Ovary (tissue), 9 donors: ENCODE data around the gene ARHGEF4. TPM values are rescaled to one million over a fixed set of nuclear protein-coding genes. Genes with fewer than 3 reads are reported as not detected.

Experiments used
- DNase-seq, 5 donors: peaks; one replicate each; pipeline ENCODE4 v3.0.0-alpha.2; 2019 to 2020
- H3K27ac ChIP-seq, 2 donors: fragments of 200-600 bp; one replicate each; pipeline versions ENCODE4 v1.5.1 to v1.8.0; 2019 to 2022
- H3K27me3 ChIP-seq: fragments of 200-600 bp; one replicate; pipeline ENCODE4 v1.8.0; 2022
- H3K36me3 ChIP-seq: fragments of 200-600 bp; sonication (generic); one replicate; pipeline ENCODE4 v1.5.1; 2019
- H3K4me1 ChIP-seq: one replicate; pipeline ENCODE4 v1.8.1; 2013; ENCODE audit warnings: mild to moderate bottlenecking, moderate library complexity; ENCODE audit not compliant: insufficient read depth
- H3K4me3 ChIP-seq: fragments of 200-600 bp; sonication (generic); one replicate; pipeline ENCODE4 v1.5.1; 2017
- H3K9me3 ChIP-seq, 2 donors: fragments of 200-600 bp in 1 of 2; sonication (generic) in 1 of 2; one replicate each; pipeline versions ENCODE4 v1.5.1 to v1.8.1; 2013 to 2019; ENCODE audit warnings: mild to moderate bottlenecking in 1 of 2, moderate library complexity in 1 of 2
- EP300 ChIP-seq: sonication (generic); formaldehyde crosslinking; IDR thresholded peaks from one replicate; pipeline ENCODE4 v1.6.1; 2017; ENCODE audit warnings: antibody characterized with exemption
- POLR2A ChIP-seq: fragments of 450-650 bp; IDR thresholded peaks from one replicate; pipeline ENCODE4 v1.6.1; 2017; ENCODE audit warnings: antibody characterized with exemption, mild to moderate bottlenecking, moderate library complexity
- WGBS, 3 donors: extraction: QIAGEN DNeasy Blood & Tissue Kit in 1 of 3; methylation state at CpG; one replicate each; pipeline versions ENCODE4 v1.1.5 to v1.1.7; 2013 to 2017; 5-methylcytosine and 5-hydroxymethylcytosine counted together
- intact Hi-C, 4 donors: fragments of 100-400 bp; cut with DNase I; formaldehyde crosslinking; loops; one replicate each; pipeline versions ENCODE4 v1.11.0 to v1.15.1; 2022 to 2023
- polyA plus RNA-seq, 2 donors: library from polyadenylated mRNA; stranded (reverse); fragments of 200-250 nt in 1 of 2; fragments of 350-450 nt in 1 of 2; fragmentation: Illumina TruSeq in 1 of 2; extraction: RNeasy Lipid Tissue Mini Kit (QIAGEN cat#74804) in 1 of 2; gene quantifications; one replicate each; pipeline ENCODE4 v1.2.3, GENCODE V29; 2013 to 2014
- total RNA-seq, 7 donors: library from RNA; depleted of rRNA in 2 of 7; stranded (reverse); fragments of >200 nt in 2 of 7; fragmentation: NEBNext Ultra II Directional in 3 of 7; extraction: Animal tissue kit (Norgen Biotek cat#: 25700) in 3 of 7; gene quantifications; one replicate each; pipeline versions ENCODE4 v1.1.0 to v1.2.4, GENCODE V29; 2016 to 2023
- TF ChIP-seq, protein P1 (sequence below), 3 donors: fragments of 450-650 bp in 2 of 3; fragments of 200-600 bp in 1 of 3; IDR thresholded peaks; one replicate each; pipeline versions ENCODE4 v1.5.1 to v1.8.0; 2016 to 2022; ENCODE audit warnings: antibody characterized with exemption in 3 of 3, mild to moderate bottlenecking in 1 of 3
- donor health status: DM: no; HTN: no; CAD: no; lungs with moderate emphysema.
- donor health status: DM: no; HTN: no; CAD: no.
- donor health status: Bipolar disorder and iron deficiency.
- donor health status: DM: yes; HTN: yes; CAD: no.
- donor health status: DM: no; HTN: no; CAD: no.
- donor health status: DM: yes; HTN: yes; CAD: no.

Gene ARHGEF4
- total and polyA plus RNA-seq, 9 donors, result 8.6 to 27.4 (median 18.0) TPM

DNA sequence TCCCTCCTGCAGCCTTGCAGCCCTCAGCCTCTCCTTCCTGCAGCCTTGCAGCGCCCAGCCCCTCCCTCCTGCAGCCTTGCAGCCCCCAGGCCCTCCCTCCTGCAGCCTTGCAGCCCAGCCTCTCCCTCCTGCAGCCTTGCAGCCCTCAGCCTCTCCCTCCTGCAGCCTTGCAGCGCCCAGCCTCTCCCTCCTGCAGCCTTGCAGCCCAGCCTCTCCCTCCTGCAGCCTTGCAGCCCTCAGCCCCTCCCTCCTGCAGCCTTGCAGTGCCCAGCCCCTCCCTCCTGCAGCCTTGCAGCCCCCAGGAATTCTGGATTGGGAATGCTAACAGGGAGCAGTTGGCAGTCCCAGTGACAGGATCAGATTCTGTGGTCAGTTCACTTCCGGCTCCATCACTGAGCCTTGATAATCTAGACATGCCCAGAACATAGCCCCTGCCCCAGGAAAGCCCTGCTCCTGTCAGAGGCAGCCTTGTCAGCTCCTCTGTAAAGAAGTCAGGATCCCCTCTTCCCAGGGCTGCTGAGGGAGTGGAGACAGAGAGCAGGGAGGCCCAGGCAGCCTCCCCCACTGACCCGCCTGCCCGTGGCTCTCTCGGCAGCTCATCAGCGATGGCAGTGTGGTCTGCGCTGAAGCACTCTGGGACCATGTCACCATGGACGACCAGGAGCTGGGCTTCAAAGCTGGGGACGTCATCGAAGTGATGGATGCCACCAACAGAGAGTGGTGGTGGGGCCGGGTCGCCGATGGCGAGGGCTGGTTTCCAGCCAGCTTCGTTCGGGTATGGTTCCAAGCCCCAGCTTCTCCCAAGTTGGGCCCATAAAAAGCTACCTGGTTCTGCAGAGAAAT, 201.8 kb downstream of the ARHGEF4 start:
- H3K4me3 ChIP-seq, result no peak overlapping the region
- H3K9me3 ChIP-seq, result no peaks in the 10 kb centered on the region
- WGBS, 3 donors, result 89 to 94% (median 91%) methylated on average over 17 of the region's 17 CpGs
- H3K27ac ChIP-seq, result no peak overlapping the region
- no peak for DNase-seq
- intact Hi-C loops, result no loop called here
- no peaks in the 10 kb centered on the region for H3K4me1 ChIP-seq
- no peaks in the 10 kb centered on the region for H3K36me3 ChIP-seq
- TF ChIP-seq EP300, result no peak
- TF ChIP-seq, protein P1, sequence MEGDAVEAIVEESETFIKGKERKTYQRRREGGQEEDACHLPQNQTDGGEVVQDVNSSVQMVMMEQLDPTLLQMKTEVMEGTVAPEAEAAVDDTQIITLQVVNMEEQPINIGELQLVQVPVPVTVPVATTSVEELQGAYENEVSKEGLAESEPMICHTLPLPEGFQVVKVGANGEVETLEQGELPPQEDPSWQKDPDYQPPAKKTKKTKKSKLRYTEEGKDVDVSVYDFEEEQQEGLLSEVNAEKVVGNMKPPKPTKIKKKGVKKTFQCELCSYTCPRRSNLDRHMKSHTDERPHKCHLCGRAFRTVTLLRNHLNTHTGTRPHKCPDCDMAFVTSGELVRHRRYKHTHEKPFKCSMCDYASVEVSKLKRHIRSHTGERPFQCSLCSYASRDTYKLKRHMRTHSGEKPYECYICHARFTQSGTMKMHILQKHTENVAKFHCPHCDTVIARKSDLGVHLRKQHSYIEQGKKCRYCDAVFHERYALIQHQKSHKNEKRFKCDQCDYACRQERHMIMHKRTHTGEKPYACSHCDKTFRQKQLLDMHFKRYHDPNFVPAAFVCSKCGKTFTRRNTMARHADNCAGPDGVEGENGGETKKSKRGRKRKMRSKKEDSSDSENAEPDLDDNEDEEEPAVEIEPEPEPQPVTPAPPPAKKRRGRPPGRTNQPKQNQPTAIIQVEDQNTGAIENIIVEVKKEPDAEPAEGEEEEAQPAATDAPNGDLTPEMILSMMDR (IDR thresholded peaks at IDR 0.05), result no peak
- TF ChIP-seq POLR2A, result no peak
- H3K27me3 ChIP-seq, result no peaks in the 10 kb centered on the region

- no peak for DNase-seq
- intact Hi-C loops, result no loop called here
- H3K27me3 ChIP-seq, result no peaks in the 10 kb centered on the region
- TF ChIP-seq, protein P1 (IDR thresholded peaks at IDR 0.05), result no peak
- TF ChIP-seq POLR2A (no peak), EP300 (no peak)
- H3K4me3 ChIP-seq, result no peak overlapping the region
- no peaks in the 10 kb centered on the region for H3K36me3 ChIP-seq
- whole genome bisulfite sequencing, 3 donors, result 91 to 96% (median 93%) methylated on average over 9 of the region's 9 CpGs
- H3K9me3 ChIP-seq, result no peaks in the 10 kb centered on the region
- H3K27ac ChIP-seq, result no peak overlapping the region
- no peaks in the 10 kb centered on the region for H3K4me1 ChIP-seq
Observed at GRCh38 chr2:131039101-131039440, 202.4 kb downstream of the ARHGEF4 start.

GRCh38 chr2:131039535-131039907, 202.8 kb downstream of the ARHGEF4 start:
- no peaks in the 10 kb centered on the region for H3K9me3 ChIP-seq
- H3K4me3 ChIP-seq, result no peak overlapping the region
- H3K27ac ChIP-seq, result no peak overlapping the region
- no peak for DNase-seq
- no peak for TF ChIP-seq EP300
- TF ChIP-seq POLR2A, result no peak
- TF ChIP-seq, protein P1 (IDR thresholded peaks at IDR 0.05), result no peak
- H3K27me3 ChIP-seq, result no peaks in the 10 kb centered on the region
- H3K36me3 ChIP-seq, result no peaks in the 10 kb centered on the region
- intact Hi-C loops, result no loop called here
- 75 to 83% (median 79%) methylated on average over 21 to 23 of the region's 23 CpGs for WGBS, 3 donors
- H3K4me1 ChIP-seq, result no peaks in the 10 kb centered on the region

DNA sequence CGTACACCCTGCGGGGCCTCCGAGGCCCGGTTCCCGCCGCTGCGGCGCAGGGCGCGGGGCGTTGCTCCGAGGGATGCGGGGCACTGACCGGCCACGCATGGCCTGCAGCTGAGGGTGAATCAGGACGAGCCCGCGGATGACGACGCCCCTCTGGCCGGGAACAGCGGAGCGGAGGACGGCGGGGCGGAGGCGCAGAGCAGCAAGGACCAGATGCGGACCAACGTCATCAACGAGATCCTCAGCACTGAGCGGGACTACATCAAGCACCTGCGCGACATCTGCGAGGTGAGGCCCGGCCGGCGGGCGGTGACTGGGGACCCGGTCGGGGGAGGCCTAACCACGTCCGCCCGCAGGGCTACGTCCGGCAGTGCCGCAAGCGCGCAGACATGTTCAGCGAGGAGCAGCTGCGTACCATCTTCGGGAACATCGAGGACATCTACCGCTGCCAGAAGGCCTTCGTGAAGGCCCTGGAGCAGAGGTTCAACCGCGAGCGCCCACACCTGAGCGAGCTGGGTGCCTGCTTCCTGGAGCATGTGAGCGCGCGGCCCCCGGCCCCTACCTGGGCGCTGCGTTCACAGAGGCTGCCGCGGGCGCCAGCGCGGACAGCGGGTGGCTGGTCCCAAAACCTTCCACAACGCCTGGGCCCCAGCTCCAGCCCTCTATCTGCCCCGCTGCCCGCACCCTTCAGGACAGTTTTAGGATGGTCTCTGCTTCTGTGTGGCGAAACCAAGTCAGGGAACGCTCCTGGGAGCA, 203.4 kb downstream of the ARHGEF4 start:
- no peak overlapping the region for H3K27ac ChIP-seq
- intact Hi-C loops, result no loop called here
- H3K4me1 ChIP-seq, result no peaks in the 10 kb centered on the region
- H3K27me3 ChIP-seq, result no peaks in the 10 kb centered on the region
- H3K36me3 ChIP-seq, result no peaks in the 10 kb centered on the region
- 64 to 78% (median 65%) methylated on average over 73 to 75 of the region's 75 CpGs for WGBS, 3 donors
- no peaks in the 10 kb centered on the region for H3K9me3 ChIP-seq
- DNase-seq, result no peak
- no peak overlapping the region for H3K4me3 ChIP-seq
- TF ChIP-seq, protein P1 (IDR thresholded peaks at IDR 0.05), result no peak
- TF ChIP-seq EP300 (no peak), POLR2A (no peak)
